Measurements from ENCODE around the gene MTUS2. TPM values are rescaled to one million over a fixed set of nuclear protein-coding genes. Genes with fewer than 3 reads are reported as not detected.

The MTUS2 gene
- total RNA-seq, 2 donors from 2014 or later = not detected

DNA sequence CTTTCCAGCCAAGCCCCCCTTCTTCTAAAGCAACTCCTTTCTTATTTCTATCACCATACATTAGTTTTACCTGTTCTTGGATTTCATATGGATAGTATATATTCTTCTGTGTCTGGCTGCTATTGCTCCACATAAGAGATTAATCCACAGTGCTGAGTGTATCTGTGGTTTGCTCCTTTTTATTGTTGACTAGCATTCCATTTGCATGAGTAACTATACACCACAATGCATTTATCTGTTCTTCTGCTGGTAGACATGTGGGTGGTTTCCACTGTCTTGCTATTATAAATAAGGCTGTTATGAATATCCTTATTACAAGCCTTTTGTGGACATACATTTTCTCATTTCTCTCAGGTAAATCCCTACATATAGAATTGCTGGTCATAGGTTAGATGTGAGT is 637.2 kb downstream of the MTUS2 start:
- Mint-ChIP-seq H3K9me3 (no peaks in the 10 kb centered on the region), H3K36me3 (no peaks in the 10 kb centered on the region), H3K27ac (no peak overlapping the region)
- DNase-seq (ENCODE audit: low spot score in 2 of 2) (no peak), ATAC-seq (no peak)

DNA sequence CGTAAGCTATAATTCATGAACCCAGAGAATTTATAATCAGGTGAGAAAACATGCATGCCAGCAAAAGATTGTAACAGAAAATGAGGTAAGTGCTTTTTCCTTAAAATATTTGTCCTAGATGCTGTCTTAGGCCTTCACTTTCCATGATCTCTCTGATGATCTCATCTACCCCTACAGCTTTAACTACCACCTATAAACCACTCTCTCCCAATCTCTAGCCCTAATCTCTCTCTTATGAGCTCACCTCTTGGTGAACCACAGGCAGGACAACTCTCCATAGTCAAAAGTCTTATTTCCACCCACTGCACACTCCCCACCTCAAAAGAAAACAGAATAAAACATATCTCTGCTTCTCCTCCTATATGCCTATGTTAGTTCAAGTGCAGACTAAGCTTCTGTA is 638.3 kb downstream of the MTUS2 start:
- DNase-seq (ENCODE audit: low spot score in 2 of 2) (no peak), ATAC-seq (no peak)
- Mint-ChIP-seq H3K9me3 (no peaks in the 10 kb centered on the region), H3K27ac (no peak overlapping the region), H3K36me3 (no peaks in the 10 kb centered on the region)

DNA sequence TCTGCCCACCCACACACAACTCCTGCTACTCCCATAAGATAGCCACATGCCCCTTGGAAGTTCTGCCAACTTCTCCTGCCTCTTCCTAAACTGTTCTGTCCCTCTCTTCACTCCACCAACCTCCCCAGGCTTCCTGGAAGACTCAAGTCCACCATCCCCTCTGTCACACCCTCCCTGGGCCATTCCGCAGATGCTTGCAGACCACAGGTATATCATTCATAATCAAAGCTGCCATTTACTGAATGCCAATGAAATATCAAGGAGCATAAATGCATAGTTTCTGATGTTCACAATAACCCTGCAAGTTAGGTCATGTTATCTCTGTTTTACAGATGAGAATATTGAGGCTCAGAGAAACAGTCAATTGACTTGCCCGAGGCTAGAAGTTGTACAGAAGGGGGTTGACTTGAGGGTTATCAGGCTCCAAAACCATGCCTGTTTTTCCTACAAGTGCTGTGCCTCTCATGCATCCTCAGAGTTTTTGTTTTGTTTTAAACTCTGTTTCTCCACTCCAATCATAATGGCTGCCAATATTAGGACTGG is 639.7 kb downstream of the MTUS2 start:
- Mint-ChIP-seq H3K9me3 (no peaks in the 10 kb centered on the region), H3K36me3 (no peaks in the 10 kb centered on the region), H3K27ac (no peak overlapping the region)
- no peak for DNase-seq (ENCODE audit: low spot score in 2 of 2)
- ATAC-seq = no peak

DNA sequence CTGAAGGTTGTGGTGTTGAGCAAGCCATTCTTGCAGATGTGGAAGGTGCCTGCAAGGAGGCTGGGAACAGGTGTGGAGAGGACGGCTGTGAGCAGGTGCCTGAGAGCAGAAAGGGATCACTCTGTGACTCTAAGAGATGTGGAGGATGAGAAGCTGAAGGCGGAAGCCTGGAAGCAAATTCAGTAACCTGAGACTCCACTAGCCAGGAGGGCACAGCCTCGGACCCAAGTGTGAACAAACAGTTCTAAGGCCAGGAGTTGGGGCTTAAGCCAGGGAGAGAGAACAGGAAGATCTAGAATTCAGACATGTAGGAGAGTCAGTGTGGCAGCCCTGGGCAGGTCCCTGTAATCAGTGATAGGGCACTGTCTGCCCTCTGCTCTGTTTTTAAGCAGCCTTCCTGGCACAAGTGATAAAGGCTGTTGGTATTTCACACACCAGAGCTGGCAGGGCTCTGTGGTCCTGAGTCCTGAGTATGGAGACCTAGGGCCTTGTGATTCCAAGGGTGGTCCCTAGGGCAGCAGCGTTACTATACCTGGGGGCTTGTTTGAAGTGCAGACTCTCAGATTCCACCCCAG is 644.1 kb downstream of the MTUS2 start:
- Mint-ChIP-seq H3K27ac (no peak overlapping the region), H3K36me3 (no peaks in the 10 kb centered on the region), H3K9me3 (no peaks in the 10 kb centered on the region)
- no peak for DNase-seq (ENCODE audit: low spot score in 2 of 2)
- ATAC-seq = no peak

DNA sequence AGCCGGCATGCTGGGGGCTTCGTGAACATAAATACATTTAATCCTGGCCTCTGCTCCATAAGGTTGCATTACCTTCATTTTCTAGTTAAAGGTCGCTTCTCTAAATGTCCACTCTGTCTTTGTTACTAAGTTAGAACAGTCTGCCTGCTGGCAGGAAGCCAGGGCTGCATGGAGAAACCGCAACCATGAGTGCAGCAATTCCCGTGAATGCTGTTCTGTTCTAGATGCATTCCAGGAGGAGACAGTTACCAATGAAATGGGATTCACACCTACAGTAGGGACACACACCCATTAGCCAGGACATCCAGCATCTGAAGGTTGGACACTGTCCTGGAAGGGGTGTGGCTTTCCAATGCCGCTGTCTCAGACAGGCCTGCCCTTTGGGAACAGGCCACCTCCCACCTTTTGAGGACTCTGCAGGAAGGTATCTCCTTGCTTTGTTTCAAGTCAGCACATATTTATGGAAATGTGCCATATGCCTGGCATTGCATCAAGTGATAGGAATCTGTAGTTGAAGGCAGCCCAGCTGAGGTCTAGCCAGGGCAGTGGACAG is 645.7 kb downstream of the MTUS2 start:
- H3K36me3 Mint-ChIP-seq = no peaks in the 10 kb centered on the region
- DNase-seq (ENCODE audit: low spot score in 2 of 2) = no peak

DNA sequence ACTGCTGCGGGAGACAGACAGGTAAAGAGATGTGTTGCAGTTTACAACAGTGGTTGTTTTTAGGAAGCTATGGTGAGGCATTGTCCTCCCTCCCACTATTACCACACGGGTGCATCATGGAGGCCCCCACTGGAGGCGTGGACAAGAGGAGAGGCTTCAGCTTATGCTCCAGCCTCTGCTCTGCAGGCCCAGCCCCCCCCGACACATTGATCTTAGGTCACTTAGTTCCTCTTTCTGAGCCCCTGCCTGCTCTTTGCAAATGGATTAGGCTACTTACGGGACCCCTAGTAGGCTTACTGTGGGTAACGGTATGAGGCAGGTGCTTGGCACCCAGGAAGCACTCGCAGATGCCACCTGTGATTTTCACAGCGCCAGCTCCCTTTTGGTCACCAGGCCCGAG is 651.4 kb downstream of the MTUS2 start:
- H3K36me3 Mint-ChIP-seq = no peaks in the 10 kb centered on the region
- no peaks in the 10 kb centered on the region for H3K9me3 Mint-ChIP-seq

More for the DNA sequence above, 645.7 kb downstream of the MTUS2 start:
- Mint-ChIP-seq H3K27ac (no peak overlapping the region), H3K9me3 (no peaks in the 10 kb centered on the region)
- ATAC-seq = no peak

DNA sequence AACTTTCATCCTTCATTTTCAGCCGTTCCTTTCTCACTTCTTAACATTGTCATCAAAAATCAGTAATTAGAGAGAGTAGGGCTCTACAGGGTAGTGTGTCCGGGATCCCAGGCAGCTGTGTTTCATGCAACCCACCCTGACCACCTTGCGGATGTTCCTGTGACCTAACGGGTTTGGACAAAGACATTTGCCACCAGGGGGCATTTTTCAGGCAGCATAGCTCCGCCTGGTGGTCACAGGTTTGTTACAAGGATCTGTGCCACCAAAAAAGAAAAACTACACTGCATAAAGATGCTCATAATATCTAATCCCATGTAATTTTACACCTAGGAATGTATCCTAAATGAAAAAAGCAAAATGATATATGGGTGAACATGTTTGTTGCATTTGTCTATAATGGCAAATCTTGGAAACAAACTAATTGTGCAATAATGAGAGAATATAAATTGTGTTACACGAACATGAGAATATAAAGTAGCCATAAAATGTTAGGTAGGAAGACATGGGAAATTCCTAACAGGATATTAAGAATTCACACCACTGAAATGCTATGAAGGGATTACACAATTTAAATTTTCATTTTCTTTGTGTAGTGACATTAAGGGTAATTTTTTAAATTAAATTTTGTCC is 652.3 kb downstream of the MTUS2 start:
- no peaks in the 10 kb centered on the region for H3K36me3 Mint-ChIP-seq
- DNase-seq (ENCODE audit: low spot score in 2 of 2) (peak in 1 of 2 donors; percentile 65), ATAC-seq (peak in 1 of 2 donors; percentile 68)
- H3K27ac Mint-ChIP-seq = no peak overlapping the region
- H3K9me3 Mint-ChIP-seq = no peaks in the 10 kb centered on the region

More for the DNA sequence above, 651.4 kb downstream of the MTUS2 start:
- DNase-seq (ENCODE audit: low spot score in 2 of 2) (no peak), ATAC-seq (no peak)
- H3K27ac Mint-ChIP-seq = no peak overlapping the region

DNA sequence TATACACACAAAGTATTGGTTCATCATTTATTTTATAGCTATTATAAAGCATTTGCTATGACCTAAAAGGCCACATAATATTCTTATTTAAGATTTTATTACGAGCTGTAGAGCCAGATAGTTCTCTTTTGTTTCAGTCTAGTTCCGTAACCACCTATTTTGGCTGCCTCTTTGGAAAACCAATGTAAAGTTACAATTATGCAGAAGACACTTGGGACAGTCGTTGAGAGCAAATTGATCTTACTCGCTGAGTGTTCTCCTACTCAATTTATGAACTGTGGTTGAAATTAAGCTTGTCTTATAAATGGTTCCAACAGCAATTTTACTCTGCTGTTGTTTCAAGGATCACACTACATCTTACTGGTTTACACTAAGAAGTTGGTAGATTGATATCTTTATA is 653.0 kb downstream of the MTUS2 start:
- no peaks in the 10 kb centered on the region for H3K36me3 Mint-ChIP-seq
- no peaks in the 10 kb centered on the region for H3K9me3 Mint-ChIP-seq
- H3K27ac Mint-ChIP-seq = no peak overlapping the region
- no peak for ATAC-seq
- no peak for DNase-seq (ENCODE audit: low spot score in 2 of 2)

DNA sequence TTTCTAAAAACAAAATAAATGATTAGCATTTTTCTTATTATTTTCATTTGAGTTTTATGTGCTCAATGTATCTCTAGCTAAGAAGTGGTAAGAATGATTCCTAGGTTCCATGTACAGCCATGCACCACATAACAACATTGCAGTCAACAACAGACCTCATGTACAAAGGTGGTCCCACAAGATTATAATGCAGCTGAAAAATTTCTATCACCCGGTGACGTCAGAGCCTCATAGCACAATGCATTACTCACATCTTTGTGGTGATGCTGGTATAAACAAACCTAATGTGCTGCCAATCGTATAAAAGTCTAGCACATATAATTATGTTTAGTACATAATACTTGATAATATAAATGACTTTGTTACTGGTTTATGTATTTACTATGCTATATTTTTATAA is 654.9 kb downstream of the MTUS2 start:
- DNase-seq (ENCODE audit: low spot score in 2 of 2) (no peak), ATAC-seq (no peak)
- Mint-ChIP-seq H3K9me3 (no peaks in the 10 kb centered on the region), H3K27ac (no peak overlapping the region), H3K36me3 (no peaks in the 10 kb centered on the region)

DNA sequence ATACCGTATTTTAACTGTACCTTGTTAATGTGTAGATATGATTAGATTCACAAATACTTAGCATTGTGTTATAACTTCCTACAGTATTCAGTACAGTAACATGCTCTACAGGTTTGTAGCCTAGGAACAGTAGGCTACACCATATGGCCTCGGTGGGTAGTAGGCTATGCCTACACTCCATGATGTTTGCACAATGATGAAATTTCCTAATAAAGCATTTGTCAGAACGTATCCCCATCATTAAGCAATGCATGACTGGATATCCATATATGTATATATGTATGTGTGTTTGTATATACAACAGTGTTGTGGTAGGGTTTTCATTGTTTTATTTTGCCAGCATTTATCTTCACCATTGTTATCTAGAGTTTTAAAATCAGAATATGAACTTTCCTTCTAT is 655.9 kb downstream of the MTUS2 start:
- DNase-seq (ENCODE audit: low spot score in 2 of 2) (no peak), ATAC-seq (no peak)
- no peaks in the 10 kb centered on the region for H3K36me3 Mint-ChIP-seq
- no peak overlapping the region for H3K27ac Mint-ChIP-seq
- no peaks in the 10 kb centered on the region for H3K9me3 Mint-ChIP-seq

DNA sequence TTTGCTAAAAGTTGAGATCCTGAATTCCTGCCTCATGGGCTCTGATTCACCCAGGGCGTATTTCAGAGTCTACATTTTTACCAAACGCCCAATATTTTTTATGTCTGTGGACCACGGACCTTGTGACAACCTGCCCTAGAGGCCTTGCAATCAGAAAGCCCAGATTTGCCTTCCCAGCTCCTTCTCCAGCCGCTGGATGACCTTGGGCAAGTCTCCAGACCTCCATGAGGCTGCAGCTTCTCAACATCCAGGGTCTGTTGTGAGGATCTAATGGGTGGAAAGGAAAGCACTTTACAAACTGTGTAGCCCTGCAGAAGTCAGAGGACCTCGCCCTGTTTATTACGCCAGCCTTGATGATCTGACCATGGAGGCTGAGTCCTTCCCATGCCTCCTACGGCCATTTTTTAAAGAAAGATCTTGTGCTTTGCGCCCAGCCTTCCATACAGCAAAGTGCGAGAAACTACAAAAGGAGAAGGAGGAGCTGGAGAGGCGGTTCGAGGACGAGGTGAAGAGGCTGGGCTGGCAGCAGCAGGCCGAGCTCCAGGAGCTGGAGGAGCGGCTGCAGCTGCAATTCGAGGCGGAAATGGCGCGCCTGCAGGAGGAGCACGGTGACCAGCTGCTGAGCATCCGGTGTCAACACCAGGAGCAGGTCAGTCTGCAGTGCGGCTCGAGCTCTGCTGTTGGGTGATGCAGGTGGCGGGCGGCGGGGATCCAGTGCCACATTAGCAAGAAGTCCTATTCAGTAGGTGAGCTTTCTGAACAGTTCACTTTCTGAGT is 659.8 kb downstream of the MTUS2 start:
- H3K27ac Mint-ChIP-seq = no peak overlapping the region
- no peaks in the 10 kb centered on the region for H3K36me3 Mint-ChIP-seq
- ATAC-seq (no peak), DNase-seq (ENCODE audit: low spot score in 2 of 2) (no peak)
- no peaks in the 10 kb centered on the region for H3K9me3 Mint-ChIP-seq

DNA sequence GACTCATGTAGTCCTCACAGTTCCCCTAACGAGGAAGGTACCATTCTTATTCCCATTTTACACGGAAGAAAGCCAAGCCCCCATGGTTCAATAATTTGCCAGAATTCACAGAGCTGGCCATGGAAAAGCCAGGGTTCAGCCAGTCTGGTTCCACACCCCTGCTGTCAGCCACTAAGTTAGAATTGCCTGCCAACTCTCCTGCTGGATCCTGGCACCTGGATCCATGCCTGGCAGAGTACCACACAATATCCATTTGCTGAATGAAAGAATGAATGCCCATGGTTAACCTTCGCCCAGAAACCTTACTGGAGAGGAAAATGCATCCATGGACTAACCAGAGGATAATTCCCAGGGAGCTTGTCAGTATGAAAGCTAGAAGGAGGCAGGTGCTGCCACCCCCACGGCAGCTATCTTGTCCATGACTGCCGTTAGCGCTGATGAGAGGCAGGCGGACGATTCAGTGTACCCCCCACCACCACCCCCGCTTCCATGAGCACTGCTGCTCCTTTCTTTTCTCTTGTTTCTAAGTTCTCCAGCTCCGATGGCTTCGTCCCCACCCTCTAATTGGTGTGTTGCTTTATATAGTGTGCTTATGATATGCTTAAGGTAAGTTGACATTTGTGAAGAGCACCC is 660.9 kb downstream of the MTUS2 start:
- no peak overlapping the region for H3K27ac Mint-ChIP-seq
- no peaks in the 10 kb centered on the region for H3K9me3 Mint-ChIP-seq
- DNase-seq (ENCODE audit: low spot score in 2 of 2) (no peak), ATAC-seq (no peak)
- no peaks in the 10 kb centered on the region for H3K36me3 Mint-ChIP-seq

DNA sequence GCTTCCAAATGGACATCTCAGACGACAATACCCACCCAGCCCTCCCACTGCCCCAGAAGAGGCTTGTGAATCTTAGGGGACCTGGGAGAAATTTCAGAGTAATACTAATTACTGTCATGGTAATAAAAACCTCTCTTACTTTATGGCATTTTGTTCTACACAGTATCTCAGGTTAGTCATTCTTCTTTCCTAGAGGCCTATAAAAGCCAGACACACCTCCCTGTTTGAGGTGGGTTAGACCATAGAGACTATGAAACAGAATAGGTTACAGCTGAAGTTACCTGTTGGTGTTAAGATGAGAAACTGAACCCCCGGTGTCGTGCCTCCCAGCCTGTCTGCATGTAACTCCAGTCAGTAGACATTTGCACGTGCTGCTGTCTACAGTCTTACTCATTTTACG is 661.5 kb downstream of the MTUS2 start:
- Mint-ChIP-seq H3K27ac (no peak overlapping the region), H3K9me3 (no peaks in the 10 kb centered on the region), H3K36me3 (no peaks in the 10 kb centered on the region)
- no peak for DNase-seq (ENCODE audit: low spot score in 2 of 2)
- ATAC-seq = no peak

DNA sequence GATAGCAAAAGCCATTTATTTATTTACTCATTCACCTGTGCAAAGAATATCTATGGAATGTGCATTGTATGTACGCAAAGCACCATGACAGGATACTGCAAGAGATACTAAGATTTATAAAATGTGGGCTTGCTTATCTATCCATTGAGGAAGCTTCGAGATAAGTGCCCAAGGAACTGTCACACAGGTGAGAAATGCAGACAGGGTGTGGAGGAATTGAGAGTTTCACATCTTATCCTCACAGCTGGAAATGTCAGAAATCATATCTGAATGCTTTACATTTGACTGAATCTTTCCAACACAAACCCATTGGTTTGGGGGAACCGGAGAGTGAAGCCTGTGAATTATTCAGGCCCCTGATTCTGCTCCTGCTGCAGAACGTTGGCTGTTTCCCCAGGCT is 662.4 kb downstream of the MTUS2 start:
- DNase-seq (ENCODE audit: low spot score in 2 of 2) = no peak
- no peak for ATAC-seq
- Mint-ChIP-seq H3K36me3 (no peaks in the 10 kb centered on the region), H3K27ac (no peak overlapping the region), H3K9me3 (no peaks in the 10 kb centered on the region)

DNA sequence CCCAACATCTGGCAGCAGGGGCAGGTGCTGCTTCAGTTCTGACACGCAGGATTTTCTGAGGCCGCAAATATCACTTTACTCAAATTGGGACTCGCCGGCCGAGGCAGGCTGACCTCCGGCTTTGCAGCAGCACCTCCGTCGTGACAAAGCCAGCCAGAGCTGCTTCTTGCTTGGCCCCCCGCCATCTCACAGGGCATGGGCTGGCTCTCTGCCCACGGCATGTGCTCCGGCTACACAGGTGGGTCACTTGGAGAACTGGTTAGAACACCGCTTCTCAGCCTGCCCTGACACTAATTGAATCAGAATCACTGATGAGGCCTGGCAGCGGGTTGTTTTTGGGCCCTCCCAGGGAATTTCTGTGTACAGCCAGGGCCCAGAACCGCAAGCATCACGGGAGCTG is 663.1 kb downstream of the MTUS2 start:
- H3K9me3 Mint-ChIP-seq = no peaks in the 10 kb centered on the region
- no peak for DNase-seq (ENCODE audit: low spot score in 2 of 2)
- no peak overlapping the region for H3K27ac Mint-ChIP-seq
- H3K36me3 Mint-ChIP-seq = no peaks in the 10 kb centered on the region
- no peak for ATAC-seq

DNA sequence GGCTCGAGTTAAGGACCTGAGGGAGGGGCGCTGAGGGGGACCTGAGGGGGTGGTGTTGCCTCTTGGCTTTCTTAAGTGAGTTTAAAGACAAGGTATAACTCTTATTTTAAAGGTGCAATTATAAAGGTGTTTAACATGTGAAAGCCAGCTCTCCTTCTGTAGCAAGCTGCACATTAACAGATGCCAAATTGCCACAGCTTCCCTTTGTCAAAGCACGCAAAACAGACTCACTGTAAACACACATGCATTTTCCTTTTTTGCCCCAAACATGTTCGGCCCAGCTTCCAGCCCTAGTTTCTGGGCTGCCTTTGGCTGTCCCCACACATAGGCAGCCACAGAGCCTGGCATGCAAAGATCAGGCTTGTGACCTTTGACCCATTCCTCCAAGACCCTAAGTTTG is 663.5 kb downstream of the MTUS2 start:
- DNase-seq (ENCODE audit: low spot score in 2 of 2) (no peak), ATAC-seq (no peak)
- no peaks in the 10 kb centered on the region for H3K36me3 Mint-ChIP-seq
- no peaks in the 10 kb centered on the region for H3K9me3 Mint-ChIP-seq
- no peak overlapping the region for H3K27ac Mint-ChIP-seq

DNA sequence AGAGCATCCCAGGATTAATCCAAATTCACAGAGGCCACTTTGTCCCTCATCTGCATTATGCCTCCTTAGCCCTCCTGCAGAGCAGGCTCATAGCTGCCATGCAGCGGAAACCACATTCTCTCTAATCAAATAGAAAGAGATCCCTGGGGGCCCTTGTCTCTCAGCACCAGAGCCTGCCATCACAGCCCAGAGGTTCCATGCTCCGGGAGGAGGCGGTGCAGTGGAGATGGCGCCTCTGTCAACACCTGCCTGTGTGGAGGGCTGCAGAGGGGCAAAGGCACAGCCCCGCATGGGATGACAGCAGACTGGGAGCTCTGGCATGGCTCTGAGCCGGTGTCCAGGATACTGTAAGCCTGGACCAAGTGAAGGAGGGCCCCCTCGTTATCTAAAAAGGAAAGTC is 664.1 kb downstream of the MTUS2 start:
- ATAC-seq = no peak
- no peak for DNase-seq (ENCODE audit: low spot score in 2 of 2)
- Mint-ChIP-seq H3K27ac (no peak overlapping the region), H3K36me3 (no peaks in the 10 kb centered on the region), H3K9me3 (no peaks in the 10 kb centered on the region)
